Fibroblast of gingiva (primary cell): ENCODE measurements around the gene HACD1.
A peak's percentile ranks its signal among the peaks of the same experiment; 100 is the strongest.

Source experiments
- DNase-seq: peaks from one replicate; pipeline ENCODE4 v3.0.0-alpha.2; 2011; ENCODE audit warnings: low read depth

Gene HACD1

GRCh38 chr10:17580885-17581284 lies 36.3 kb downstream of the HACD1 start:
- DNase-seq: no peak

- DNase-seq: no peak
Observed at GRCh38 chr10:17578603-17579002, 38.6 kb downstream of the HACD1 start.

- DNase-seq: no peak
Observed at GRCh38 chr10:17576768-17577167, 40.4 kb downstream of the HACD1 start.

- DNase-seq: no peak
Observed at GRCh38 chr10:17564911-17565310, 52.3 kb downstream of the HACD1 start.

- DNase-seq: no peak
Observed at GRCh38 chr10:17563452-17563851, 53.7 kb downstream of the HACD1 start.

GRCh38 chr10:17562614-17563013 lies 54.6 kb downstream of the HACD1 start:
- DNase-seq: peak; percentile 86

- no peak for DNase-seq
Observed at GRCh38 chr10:17561111-17561510, 56.1 kb downstream of the HACD1 start.

- DNase-seq: no peak
Observed at GRCh38 chr10:17557459-17557858, 59.7 kb downstream of the HACD1 start.

GRCh38 chr10:17548770-17549169 lies 68.4 kb downstream of the HACD1 start:
- DNase-seq: no peak

- no peak for DNase-seq
Observed at GRCh38 chr10:17548162-17548561, 69.0 kb downstream of the HACD1 start.

- DNase-seq: no peak
Observed at GRCh38 chr10:17547060-17547459, 70.1 kb downstream of the HACD1 start.

- no peak for DNase-seq
Observed at GRCh38 chr10:17544465-17544864, 72.7 kb downstream of the HACD1 start.
